ENCODE measurements around the gene KCNK18.

Gene KCNK18

DNA sequence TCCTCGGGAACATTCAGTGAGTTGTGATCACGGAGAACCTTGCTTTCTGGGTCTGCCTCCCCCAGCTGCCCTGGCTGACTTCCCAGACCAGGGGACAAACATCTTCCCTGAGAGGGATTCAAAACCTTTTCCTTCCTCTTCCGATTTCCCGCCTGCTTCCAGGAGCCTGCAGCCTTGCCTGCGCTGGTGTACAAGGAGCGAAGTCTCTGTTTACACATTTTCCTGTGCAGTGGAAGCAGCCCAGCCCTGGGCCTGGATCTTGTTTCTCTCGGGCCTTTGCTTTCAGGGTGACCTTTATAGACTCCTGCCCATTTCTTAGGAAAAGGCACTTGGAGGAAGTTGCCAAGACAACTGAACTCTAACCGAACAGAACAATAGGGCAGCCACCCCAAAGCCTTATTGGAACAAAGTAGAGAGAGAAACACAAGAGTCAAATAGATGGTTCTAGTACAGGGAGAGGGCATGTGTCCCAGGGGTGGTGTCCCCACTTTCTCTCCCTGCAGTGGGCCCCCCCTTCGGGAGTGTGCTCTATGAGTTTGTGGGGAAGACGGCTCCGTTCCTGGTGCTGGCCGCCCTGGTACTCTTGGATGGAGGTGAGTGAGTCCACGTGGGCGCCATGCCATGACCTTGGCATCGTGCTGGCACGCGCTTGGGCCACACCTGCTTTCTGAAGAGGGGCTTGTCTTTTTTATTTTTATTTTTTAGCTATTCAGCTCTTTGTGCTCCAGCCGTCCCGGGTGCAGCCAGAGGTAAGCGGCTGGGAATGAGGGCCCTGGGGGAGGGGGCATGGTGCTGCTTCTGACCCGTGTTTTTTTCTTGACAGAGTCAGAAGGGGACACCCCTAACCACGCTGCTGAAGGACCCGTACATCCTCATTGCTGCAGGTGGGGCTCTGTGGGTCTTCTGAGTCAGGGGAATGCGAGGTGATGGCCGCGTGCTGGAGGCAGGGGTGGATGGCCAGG is 57.8 kb downstream of the KCNK18 start:
- no peak for DNase-seq

DNA sequence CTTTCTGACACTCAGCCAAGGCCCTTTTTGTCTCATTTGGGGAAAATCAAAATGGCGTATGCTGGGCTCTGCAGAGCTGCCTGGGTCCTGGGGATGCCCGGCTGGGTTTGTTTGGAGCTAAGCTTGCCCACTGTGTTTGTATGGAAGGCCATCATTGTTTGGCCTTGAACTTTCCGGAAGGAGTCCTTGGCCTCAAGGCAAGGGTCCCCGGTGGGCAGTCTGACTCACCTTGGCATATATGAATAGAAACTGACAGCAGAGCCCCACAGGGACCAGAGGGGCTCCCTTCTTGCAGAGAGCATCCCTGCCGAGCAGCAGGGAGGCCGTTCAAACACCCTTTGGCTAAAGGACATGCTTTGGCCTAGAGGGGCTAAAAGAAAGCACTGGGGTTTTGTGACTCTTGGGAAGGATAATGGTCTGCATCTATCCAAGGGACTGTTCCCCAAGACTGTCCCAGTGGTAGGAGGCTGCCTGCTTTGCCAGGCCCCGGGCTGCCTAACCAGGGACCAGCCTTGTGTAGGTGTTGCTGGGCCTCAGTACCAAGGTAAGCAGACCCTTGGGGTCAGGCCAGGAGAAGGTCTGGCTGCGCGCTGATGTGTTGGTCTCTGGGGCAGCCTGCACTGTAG is 58.7 kb downstream of the KCNK18 start:
- no peak for DNase-seq

- DNase-seq = no peak
Observed at GRCh38 chr10:117256910-117257309, 59.6 kb downstream of the KCNK18 start.

DNA sequence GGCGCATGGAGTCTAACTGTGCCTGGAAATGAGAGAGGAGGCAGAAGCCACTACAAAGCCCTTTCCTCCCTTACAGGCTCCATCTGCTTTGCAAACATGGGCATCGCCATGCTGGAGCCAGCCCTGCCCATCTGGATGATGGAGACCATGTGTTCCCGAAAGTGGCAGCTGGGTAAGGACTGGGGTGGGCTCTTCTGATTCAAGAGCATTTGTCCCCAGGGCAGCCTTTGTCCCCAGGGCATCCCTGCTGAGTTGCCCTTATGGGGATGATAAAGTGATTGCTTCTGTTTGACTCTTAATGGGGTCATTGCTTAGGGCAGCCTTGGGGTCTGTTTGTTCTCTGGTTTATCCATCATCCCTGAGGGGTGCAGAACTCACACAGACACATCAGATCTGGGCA is 60.4 kb downstream of the KCNK18 start:
- DNase-seq = no peak

DNA sequence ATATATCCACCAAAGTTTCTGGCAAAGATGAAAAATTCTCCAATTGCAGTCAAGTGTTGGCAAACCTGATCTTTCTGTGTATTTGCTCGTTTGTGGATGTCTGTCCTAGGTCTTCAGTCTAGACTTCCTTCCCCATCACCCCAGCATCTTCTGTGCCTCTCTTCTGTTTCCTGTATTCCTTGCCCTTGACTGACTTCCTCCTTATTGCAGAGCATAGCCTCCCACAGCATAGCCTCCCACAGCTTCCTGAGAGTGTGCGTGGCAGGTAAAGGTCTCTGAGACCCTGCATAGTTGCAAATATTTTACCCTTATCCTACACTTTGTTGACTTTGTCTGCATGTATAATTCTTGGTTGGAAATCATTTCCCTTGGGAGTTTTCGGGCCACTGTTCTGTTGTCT is 62.0 kb downstream of the KCNK18 start:
- no peak for DNase-seq
